Loucy (cell line): ENCODE data around the gene SLC2A1.

ENCODE experiments used
- H2AFZ ChIP-seq: fragments of 200-600 bp; sonication (generic); 2 replicates; pipeline ENCODE4 v1.6.0; 2016; ENCODE audit warnings: antibody characterized with exemption, mild to moderate bottlenecking, low read length, moderate library complexity
- H3F3A ChIP-seq: fragments of 200-600 bp; 2 replicates; pipeline ENCODE4 v1.6.0; 2016; ENCODE audit warnings: antibody characterized with exemption, low read depth, mild to moderate bottlenecking
- H3K27me3 ChIP-seq: fragments of 200-600 bp; sonication (generic); 2 replicates; pipeline ENCODE4 v1.6.1; 2014; ENCODE audit warnings: low read length, mild to moderate bottlenecking; ENCODE audit not compliant: insufficient read depth, poor library complexity, severe bottlenecking
- H3K36me3 ChIP-seq: fragments of 200-600 bp; sonication (generic); 2 replicates; pipeline ENCODE4 v1.6.1; 2016; ENCODE audit warnings: low read length; ENCODE audit not compliant: insufficient read depth
- H3K4me1 ChIP-seq: fragments of 200-600 bp; sonication (generic); 2 replicates; pipeline ENCODE4 v1.5.1; 2014; ENCODE audit warnings: low read length, mild to moderate bottlenecking; ENCODE audit not compliant: insufficient read depth, poor library complexity, severe bottlenecking
- H3K4me2 ChIP-seq: fragments of 200-600 bp; sonication (generic); 2 replicates; pipeline ENCODE4 v1.6.0; 2014; ENCODE audit warnings: antibody characterized with exemption, low read length, low read depth, mild to moderate bottlenecking; ENCODE audit not compliant: poor library complexity, severe bottlenecking
- H3K4me3 ChIP-seq: fragments of 200-600 bp; sonication (generic); 2 replicates; pipeline ENCODE4 v1.5.1; 2014; ENCODE audit warnings: low read length, mild to moderate bottlenecking, mixed read lengths; ENCODE audit not compliant: poor library complexity, severe bottlenecking
- H3K79me2 ChIP-seq: fragments of 200-600 bp; sonication (generic); 2 replicates; pipeline ENCODE4 v1.6.1; 2014; ENCODE audit warnings: low read length; ENCODE audit not compliant: insufficient read depth
- H3K9ac ChIP-seq: fragments of 200-600 bp; sonication (generic); 2 replicates; pipeline ENCODE4 v1.6.0; 2014; ENCODE audit warnings: mild to moderate bottlenecking, low read depth, low read length, moderate library complexity; ENCODE audit not compliant: poor library complexity, severe bottlenecking
- H3K9me2 ChIP-seq: fragments of 200-600 bp; sonication (generic); replicated peaks from 2 replicates; pipeline ENCODE4 v1.6.1; 2016; ENCODE audit warnings: low read depth, low read length, mixed read lengths
- H3K9me3 ChIP-seq: fragments of 200-600 bp; sonication (generic); 2 replicates; pipeline ENCODE4 v1.6.1; 2014; ENCODE audit warnings: mild to moderate bottlenecking, antibody characterized with exemption, low read length, low read depth; ENCODE audit not compliant: insufficient read depth
- H4K20me1 ChIP-seq: fragments of 200-600 bp; sonication (generic); 2 replicates; pipeline ENCODE4 v1.6.0; 2014; ENCODE audit warnings: antibody characterized with exemption, low read length, mild to moderate bottlenecking; ENCODE audit not compliant: insufficient read depth, poor library complexity, severe bottlenecking
- CTCF ChIP-seq: fragments of 200-600 bp; sonication (generic); conservative IDR thresholded peaks from 2 replicates; pipeline ENCODE4 v1.5.1; 2014; ENCODE audit warnings: mild to moderate bottlenecking, antibody characterized with exemption, low read length
- EZH2phosphoT487 ChIP-seq: fragments of 200-600 bp; IDR thresholded peaks from 2 replicates; pipeline ENCODE4 v1.6.1; 2018; ENCODE audit warnings: antibody characterized with exemption, mild to moderate bottlenecking, moderate library complexity, borderline replicate concordance

Gene SLC2A1

GRCh38 chr1:42942444-42942843, 16.2 kb downstream of the SLC2A1 start:
- Histone ChIP-seq H3K27me3 (no peaks in the 10 kb centered on the region), H3K79me2 (peaks cover 97% of the 10 kb centered on the region), H3K9me3 (no peaks in the 10 kb centered on the region), H3K36me3 (peaks cover 90% of the 10 kb centered on the region; the same call in 1 of the 2 replicates), H2AFZ (no peak overlapping the region), H3K9ac (no peak overlapping the region), H3K4me1 (peaks cover 30% of the 10 kb centered on the region), H3K4me3 (no peak overlapping the region), H4K20me1 (peaks cover 57% of the 10 kb centered on the region), H3F3A (no peaks in the 10 kb centered on the region), H3K4me2 (no peak overlapping the region), H3K9me2 (no peaks in the 10 kb centered on the region)
- TF ChIP-seq EZH2phosphoT487: no peak
- TF ChIP-seq CTCF: no peak

- no peaks in the 10 kb centered on the region for H3K9me3 ChIP-seq
- H3K27me3 ChIP-seq: no peaks in the 10 kb centered on the region
- H3F3A ChIP-seq: no peaks in the 10 kb centered on the region
- no peak overlapping the region for H3K9ac ChIP-seq
- peaks cover 97% of the 10 kb centered on the region for H3K79me2 ChIP-seq
- H3K36me3 ChIP-seq: peaks cover 92% of the 10 kb centered on the region; the same call in 1 of the 2 replicates
- no peak overlapping the region for H3K4me2 ChIP-seq
- no peak for TF ChIP-seq EZH2phosphoT487
- no peak for TF ChIP-seq CTCF
- H2AFZ ChIP-seq: no peak overlapping the region
- no peak overlapping the region for H3K4me3 ChIP-seq
- H3K4me1 ChIP-seq: peaks cover 33% of the 10 kb centered on the region
- peaks cover 56% of the 10 kb centered on the region for H4K20me1 ChIP-seq
- no peaks in the 10 kb centered on the region for H3K9me2 ChIP-seq
Observed at GRCh38 chr1:42941640-42942330, 16.9 kb downstream of the SLC2A1 start.

- H3K27me3 ChIP-seq: no peaks in the 10 kb centered on the region
- H3K9ac ChIP-seq: no peak overlapping the region
- H3K4me2 ChIP-seq: no peak overlapping the region
- peaks cover 97% of the 10 kb centered on the region for H3K79me2 ChIP-seq
- no peak for TF ChIP-seq CTCF
- TF ChIP-seq EZH2phosphoT487: no peak
- H3F3A ChIP-seq: no peaks in the 10 kb centered on the region
- no peak overlapping the region for H2AFZ ChIP-seq
- H4K20me1 ChIP-seq: peaks cover 56% of the 10 kb centered on the region
- no peak overlapping the region for H3K4me3 ChIP-seq
- H3K4me1 ChIP-seq: peaks cover 40% of the 10 kb centered on the region
- H3K9me3 ChIP-seq: no peaks in the 10 kb centered on the region
- no peaks in the 10 kb centered on the region for H3K9me2 ChIP-seq
- H3K36me3 ChIP-seq: peaks cover 92% of the 10 kb centered on the region; the same call in 1 of the 2 replicates
Observed at GRCh38 chr1:42940851-42941639, 17.6 kb downstream of the SLC2A1 start.
